ENCODE results near the gene RNF167.

The RNF167 gene

DNA sequence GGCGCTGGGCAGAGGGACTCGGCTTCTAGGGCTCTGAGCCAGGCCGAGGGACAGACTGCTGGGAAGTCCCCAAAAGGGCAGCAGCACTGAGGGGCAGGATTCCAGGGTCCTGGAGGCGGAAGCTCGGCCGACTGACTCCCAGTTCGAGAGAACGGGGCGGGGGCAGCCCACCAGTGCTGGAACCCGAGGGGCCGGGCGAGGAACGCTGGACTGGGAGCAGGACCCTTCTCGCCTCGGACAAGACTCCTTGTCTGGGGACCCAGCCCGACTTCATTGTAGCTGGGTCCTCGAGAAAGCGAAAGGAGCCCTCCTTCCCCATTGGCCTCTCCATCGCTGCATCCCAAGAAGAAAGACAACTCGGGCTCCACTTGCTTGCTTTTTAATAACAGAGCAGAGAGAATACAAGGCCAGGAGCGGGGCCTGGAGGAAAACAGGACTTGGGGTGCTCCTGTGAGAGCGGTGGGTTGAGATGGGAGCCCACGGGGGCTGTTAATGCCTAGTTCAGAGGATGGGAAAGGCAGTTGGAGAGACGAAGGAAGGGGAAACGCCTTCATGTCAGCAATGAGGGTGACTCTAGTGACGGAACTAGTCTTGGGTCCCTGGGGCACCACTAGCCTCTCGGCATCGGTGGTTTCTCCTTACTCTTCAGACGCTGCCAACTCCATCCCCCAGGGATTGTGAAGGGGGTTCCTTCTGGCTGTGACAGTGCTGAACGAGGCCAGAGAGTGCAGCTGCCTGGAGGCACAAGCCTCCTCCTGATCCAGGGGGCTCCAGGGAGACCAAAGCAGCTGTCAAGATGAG, 47.9 kb downstream of the RNF167 start:
- no peak for DNase-seq (ENCODE audit: low spot score)
- H3K9me3 ChIP-seq (ENCODE audit: severe bottlenecking) = no peaks in the 10 kb centered on the region
- no peaks in the 10 kb centered on the region for H3K27me3 ChIP-seq (ENCODE audit: insufficient read depth, poor library complexity, severe bottlenecking)
- peaks cover 2% of the 10 kb centered on the region for H3K4me1 ChIP-seq (ENCODE audit: insufficient read depth, poor library complexity, severe bottlenecking)
- H3K27ac ChIP-seq (ENCODE audit: poor library complexity, severe bottlenecking) = peak overlapping the region; percentile 72
- no peak for TF ChIP-seq CTCF (IDR thresholded peaks at IDR 0.05; ENCODE audit: poor library complexity, severe bottlenecking)
- H3K36me3 ChIP-seq (ENCODE audit: low read depth) = peaks cover 23% of the 10 kb centered on the region
- H3K4me3 ChIP-seq (ENCODE audit: severe bottlenecking) = peak overlapping the region; percentile 77
- peak; percentile 2 for ATAC-seq (ENCODE audit: low read depth)

DNA sequence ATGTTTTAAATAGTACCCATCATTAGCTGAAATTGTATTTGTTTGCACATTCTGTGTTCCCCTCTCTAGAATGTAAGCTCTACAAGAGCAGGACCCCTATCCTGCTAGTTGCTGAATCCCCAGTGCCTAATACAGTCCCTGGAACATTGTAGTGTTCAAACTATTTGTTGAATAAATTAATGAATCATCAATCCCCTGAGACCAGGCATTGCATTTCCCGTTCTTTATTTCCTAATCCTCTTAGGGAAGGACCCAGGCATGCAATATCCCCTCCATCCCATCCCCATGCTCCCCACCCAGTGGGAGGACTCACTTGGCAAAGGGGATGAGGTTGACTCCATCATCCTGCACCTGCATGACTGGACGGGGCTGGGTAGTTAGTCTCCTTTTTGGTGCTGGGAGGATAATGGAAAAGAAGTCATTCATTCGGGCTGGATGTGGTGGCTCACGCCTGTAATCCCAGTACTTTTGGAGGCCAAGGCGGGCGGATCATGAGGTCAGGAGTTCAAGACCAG, 54.1 kb downstream of the RNF167 start:
- ATAC-seq (ENCODE audit: low read depth) (no peak), DNase-seq (ENCODE audit: low spot score) (no peak)
- Histone ChIP-seq H3K27ac (ENCODE audit: poor library complexity, severe bottlenecking) (no peak overlapping the region), H3K27me3 (ENCODE audit: insufficient read depth, poor library complexity, severe bottlenecking) (no peaks in the 10 kb centered on the region), H3K9me3 (ENCODE audit: severe bottlenecking) (no peaks in the 10 kb centered on the region), H3K4me3 (ENCODE audit: severe bottlenecking) (no peak overlapping the region), H3K36me3 (ENCODE audit: low read depth) (peaks cover 3% of the 10 kb centered on the region; the same call in 1 of the 2 replicates), H3K4me1 (ENCODE audit: insufficient read depth, poor library complexity, severe bottlenecking) (no peaks in the 10 kb centered on the region)
- TF ChIP-seq CTCF (IDR thresholded peaks at IDR 0.05; ENCODE audit: poor library complexity, severe bottlenecking) = no peak

Measured in RWPE2 (cell line).